ENCODE results near the gene PRR9. TPM values are rescaled to one million over a fixed set of nuclear protein-coding genes. Genes with fewer than 3 reads are reported as not detected.

PRR9 gene
- total RNA-seq, 1 donor from 2014 or later, result not detected

DNA sequence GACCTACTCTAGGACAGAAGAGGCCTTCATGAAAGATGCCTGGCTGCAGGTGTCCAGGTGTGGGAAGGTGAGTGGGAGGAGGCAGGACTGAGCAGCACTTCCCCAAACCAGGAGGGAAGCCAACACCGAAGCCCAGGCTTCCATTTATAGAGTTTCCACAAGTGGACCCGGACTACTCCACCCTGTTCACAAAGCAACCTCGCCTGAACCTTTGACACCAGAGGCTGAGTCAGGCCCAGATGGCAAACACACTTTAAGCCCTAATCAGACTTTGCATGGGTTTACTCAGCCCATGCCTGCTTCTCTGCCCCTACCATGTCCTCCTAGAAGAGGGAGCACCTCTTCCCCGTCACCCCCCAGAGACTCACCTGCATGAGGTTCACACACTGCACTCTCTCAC is 14.0 kb downstream of the PRR9 start:
- TF ChIP-seq, protein P1, sequence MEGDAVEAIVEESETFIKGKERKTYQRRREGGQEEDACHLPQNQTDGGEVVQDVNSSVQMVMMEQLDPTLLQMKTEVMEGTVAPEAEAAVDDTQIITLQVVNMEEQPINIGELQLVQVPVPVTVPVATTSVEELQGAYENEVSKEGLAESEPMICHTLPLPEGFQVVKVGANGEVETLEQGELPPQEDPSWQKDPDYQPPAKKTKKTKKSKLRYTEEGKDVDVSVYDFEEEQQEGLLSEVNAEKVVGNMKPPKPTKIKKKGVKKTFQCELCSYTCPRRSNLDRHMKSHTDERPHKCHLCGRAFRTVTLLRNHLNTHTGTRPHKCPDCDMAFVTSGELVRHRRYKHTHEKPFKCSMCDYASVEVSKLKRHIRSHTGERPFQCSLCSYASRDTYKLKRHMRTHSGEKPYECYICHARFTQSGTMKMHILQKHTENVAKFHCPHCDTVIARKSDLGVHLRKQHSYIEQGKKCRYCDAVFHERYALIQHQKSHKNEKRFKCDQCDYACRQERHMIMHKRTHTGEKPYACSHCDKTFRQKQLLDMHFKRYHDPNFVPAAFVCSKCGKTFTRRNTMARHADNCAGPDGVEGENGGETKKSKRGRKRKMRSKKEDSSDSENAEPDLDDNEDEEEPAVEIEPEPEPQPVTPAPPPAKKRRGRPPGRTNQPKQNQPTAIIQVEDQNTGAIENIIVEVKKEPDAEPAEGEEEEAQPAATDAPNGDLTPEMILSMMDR (IDR thresholded peaks at IDR 0.05; ENCODE audit: insufficient read depth, low read length, severe bottlenecking), result no peak
- H3K4me3 ChIP-seq (ENCODE audit: low read depth, low read length), result no peak overlapping the region
- FAIRE-seq (peak; percentile 18), DNase-seq (ENCODE audit: low read depth) (peak; percentile 13)
- no peaks in the 10 kb centered on the region for H3K27me3 ChIP-seq (ENCODE audit: control insufficient read depth, insufficient read depth, low read length)
- H3K36me3 ChIP-seq (ENCODE audit: control insufficient read depth, insufficient read depth, low read length), result no peaks in the 10 kb centered on the region

DNA sequence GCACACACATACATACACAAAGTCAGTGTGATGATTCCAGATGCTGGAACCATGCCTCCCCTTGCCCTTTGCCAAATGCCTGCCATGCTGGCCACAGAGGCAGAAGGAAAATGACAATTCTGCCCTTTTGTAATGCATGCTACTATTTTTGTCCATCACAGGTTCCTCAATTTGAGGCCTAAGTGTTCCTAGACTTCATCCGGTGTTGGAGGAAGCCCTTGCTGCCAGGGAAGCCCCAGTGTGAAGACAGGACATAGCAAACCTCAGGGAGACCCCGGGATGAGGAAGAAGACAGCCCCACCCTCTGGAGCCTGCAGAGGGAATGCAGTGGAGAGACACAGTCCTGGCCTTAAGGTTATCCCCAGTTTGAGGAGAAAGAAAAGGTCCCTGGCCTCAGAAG is 14.4 kb downstream of the PRR9 start:
- TF ChIP-seq, protein P1 (IDR thresholded peaks at IDR 0.05; ENCODE audit: insufficient read depth, low read length, severe bottlenecking), result no peak
- H3K4me3 ChIP-seq (ENCODE audit: low read depth, low read length), result no peak overlapping the region
- FAIRE-seq, result no peak
- no peaks in the 10 kb centered on the region for H3K27me3 ChIP-seq (ENCODE audit: control insufficient read depth, insufficient read depth, low read length)
- DNase-seq (ENCODE audit: low read depth), result no peak
- no peaks in the 10 kb centered on the region for H3K36me3 ChIP-seq (ENCODE audit: control insufficient read depth, insufficient read depth, low read length)

DNA sequence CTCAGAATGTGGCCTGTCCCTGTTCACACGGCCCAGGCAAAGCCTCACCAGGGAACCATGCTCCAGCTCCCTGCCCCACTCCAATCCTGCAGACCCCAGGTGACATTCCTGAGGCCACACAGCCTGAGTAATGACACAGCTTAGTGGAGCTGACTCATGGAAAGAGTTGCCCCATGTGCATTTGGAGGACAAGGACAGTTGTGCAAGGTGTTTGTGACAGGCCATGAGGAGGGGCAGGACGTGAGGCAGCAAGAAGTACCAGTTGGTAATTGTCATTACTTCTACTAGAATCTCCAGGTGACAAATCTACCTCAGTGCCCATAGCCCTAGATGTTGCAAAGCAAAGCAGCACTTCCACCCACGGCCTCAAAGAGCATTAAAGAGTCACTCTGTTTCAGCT is 15.2 kb downstream of the PRR9 start:
- TF ChIP-seq, protein P1 (IDR thresholded peaks at IDR 0.05; ENCODE audit: insufficient read depth, low read length, severe bottlenecking), result no peak
- no peak for DNase-seq (ENCODE audit: low read depth)
- H3K36me3 ChIP-seq (ENCODE audit: control insufficient read depth, insufficient read depth, low read length), result no peaks in the 10 kb centered on the region
- no peak overlapping the region for H3K4me3 ChIP-seq (ENCODE audit: low read depth, low read length)
- no peak for FAIRE-seq
- H3K27me3 ChIP-seq (ENCODE audit: control insufficient read depth, insufficient read depth, low read length), result no peaks in the 10 kb centered on the region

DNA sequence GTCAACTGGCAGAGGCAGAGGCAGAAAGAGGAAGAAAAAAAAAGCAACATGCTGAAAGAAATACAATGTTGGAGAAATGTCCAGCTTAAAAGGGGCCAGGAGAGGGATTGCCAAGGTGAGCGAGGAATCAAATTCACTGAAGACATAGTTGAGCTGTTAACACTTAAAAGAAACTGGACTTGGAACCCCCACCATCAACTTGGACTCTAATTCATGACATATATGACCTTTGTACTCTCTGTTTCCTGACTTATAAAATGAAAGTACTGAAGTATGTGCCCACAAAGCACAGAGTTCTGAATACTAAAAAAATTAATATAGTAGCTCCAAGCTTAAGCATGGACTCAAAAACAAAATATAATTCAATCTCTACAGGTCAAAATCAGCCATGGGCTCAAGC is 16.1 kb downstream of the PRR9 start:
- Histone ChIP-seq H3K27me3 (ENCODE audit: control insufficient read depth, insufficient read depth, low read length) (no peaks in the 10 kb centered on the region), H3K36me3 (ENCODE audit: control insufficient read depth, insufficient read depth, low read length) (no peaks in the 10 kb centered on the region), H3K4me3 (ENCODE audit: low read depth, low read length) (no peak overlapping the region)
- FAIRE-seq, result no peak
- TF ChIP-seq, protein P1 (IDR thresholded peaks at IDR 0.05; ENCODE audit: insufficient read depth, low read length, severe bottlenecking), result no peak
- no peak for DNase-seq (ENCODE audit: low read depth)

DNA sequence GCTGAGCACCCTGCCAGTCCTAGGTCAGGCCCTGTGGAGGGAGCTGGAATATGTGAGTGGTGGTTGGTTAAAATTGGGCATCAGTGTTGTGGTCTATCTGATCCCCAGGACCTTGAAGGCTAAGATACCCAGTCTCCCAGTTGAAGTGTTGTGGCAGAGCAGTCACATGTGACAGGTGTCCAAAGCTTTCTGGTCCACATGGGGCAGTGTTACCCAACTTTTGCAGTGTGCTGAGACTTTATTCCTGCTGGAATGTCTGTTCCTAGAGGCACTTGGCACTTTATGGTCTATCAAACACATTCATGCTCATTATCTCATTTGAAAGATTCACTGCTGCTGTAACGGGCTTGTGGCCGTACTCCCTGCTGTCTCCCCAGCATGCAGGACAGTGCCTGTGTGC is 21.1 kb downstream of the PRR9 start:
- no peaks in the 10 kb centered on the region for H3K36me3 ChIP-seq (ENCODE audit: control insufficient read depth, insufficient read depth, low read length)
- DNase-seq (ENCODE audit: low read depth), result no peak
- FAIRE-seq, result peak; percentile 93
- TF ChIP-seq, protein P1 (IDR thresholded peaks at IDR 0.05; ENCODE audit: insufficient read depth, low read length, severe bottlenecking), result peak; percentile 46
- H3K4me3 ChIP-seq (ENCODE audit: low read depth, low read length), result no peak overlapping the region
- no peaks in the 10 kb centered on the region for H3K27me3 ChIP-seq (ENCODE audit: control insufficient read depth, insufficient read depth, low read length)

DNA sequence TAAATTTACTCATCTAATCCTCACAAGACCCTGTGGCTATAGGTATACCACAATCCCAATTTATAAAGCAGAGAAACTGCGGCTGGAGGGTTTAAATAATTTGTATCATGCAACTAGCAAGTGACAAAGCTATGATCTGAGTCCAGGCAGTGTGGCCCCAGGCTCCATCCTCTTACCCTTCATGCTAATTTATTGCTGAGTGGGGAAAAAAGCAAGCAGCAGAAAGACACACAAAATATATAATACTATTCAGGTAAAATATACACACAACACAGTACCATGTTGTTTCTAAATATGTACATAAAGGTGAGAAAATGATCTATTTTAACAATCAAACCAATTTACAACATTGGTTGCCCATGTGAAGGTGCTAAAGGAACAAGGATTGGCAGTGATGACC is 24.8 kb downstream of the PRR9 start:
- H3K4me3 ChIP-seq (ENCODE audit: low read depth, low read length), result no peak overlapping the region
- TF ChIP-seq, protein P1 (IDR thresholded peaks at IDR 0.05; ENCODE audit: insufficient read depth, low read length, severe bottlenecking), result no peak
- FAIRE-seq (no peak), DNase-seq (ENCODE audit: low read depth) (no peak)
- H3K36me3 ChIP-seq (ENCODE audit: control insufficient read depth, insufficient read depth, low read length), result no peaks in the 10 kb centered on the region
- H3K27me3 ChIP-seq (ENCODE audit: control insufficient read depth, insufficient read depth, low read length), result peaks cover 3% of the 10 kb centered on the region

Data from bronchial epithelial cell (primary cell).